CD1c-positive myeloid dendritic cell (primary cell): ENCODE results near the gene SRRM2.
A peak's percentile ranks its signal among the peaks of the same experiment; 100 is the strongest.

Experiments
- DNase-seq: peaks from one replicate; pipeline ENCODE4 v3.0.0-alpha.2; 2016; ENCODE audit errors: extremely low spot score

The SRRM2 gene

DNA sequence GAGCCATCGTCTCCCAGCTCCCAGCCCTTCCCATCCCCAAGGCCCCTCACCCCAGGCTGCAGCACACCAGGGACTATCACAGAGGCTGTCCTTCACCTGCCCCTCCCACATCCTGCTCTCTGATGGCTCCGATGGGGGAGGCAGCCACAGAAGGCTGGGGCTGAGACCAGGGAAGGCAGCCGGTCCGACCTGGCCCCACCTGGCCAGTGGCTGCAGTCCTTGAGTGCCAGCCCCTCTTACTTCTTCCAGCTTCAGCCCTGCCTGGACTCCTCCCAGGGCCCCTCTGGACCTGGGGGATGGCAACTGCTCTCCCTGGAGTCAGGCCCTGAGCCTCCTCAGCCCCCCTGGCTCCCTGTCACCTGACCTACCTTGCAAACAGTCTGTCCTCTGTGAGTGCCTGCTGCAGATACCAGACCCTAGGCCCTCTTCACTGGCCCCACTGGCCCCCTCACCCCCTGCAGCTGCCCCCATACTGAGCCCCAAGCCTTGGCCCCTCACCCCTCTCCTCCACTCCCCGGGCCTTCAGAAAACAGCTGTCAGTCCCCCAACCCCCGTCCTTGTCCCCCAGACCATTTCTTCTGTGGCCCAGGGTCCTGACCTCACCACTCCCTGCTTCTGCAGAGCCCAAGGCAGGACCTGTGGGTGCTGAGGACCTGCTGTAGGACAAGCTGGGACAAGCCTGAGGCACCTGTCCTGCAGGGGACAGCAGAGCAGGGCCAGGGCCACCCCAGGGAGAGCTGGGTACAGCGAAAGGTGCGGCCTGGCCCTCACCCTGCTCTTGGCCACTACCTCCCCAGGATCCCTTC lies 12.6 kb upstream of the SRRM2 start:
- no peak for DNase-seq

DNA sequence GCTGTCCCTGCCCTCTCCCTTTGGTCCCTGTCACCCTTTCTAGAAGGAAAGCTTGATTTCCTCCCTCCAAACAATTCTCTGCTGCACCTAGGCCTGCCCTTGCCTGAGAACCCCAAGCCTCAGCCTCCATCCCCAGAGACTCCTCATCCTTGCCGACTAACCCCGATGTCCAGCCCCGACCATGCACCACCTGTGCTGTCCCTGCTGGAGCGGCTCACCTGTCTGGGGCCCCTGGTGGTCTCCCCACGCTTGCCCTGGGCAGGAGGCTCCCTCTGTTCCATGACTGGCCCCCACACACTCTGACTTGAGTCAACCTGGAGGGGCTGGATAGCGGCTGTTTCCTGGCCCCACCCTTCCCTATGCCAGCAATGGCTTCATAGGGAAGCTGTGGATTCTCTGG lies 12.0 kb upstream of the SRRM2 start:
- no peak for DNase-seq

DNA sequence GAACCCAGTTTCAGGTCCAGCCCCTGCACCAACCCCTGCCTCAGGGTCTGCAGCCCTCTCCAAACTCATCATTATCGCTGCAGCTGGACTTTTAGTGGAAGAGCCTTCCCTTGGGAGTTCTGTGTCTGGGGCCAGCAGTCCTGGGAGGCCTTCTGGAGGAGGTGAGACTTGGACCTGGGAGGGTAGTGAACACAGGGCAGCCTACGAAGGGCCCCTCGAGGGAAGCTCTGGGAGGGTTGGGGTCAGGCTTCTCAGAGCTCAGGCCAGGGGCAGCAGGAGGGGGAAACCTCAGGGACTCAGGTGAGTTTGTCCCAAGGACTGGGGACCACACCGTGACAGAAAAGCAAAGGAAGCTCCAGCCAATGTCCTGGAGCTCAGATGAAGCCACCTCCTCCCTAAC lies 11.3 kb upstream of the SRRM2 start:
- DNase-seq: no peak

DNA sequence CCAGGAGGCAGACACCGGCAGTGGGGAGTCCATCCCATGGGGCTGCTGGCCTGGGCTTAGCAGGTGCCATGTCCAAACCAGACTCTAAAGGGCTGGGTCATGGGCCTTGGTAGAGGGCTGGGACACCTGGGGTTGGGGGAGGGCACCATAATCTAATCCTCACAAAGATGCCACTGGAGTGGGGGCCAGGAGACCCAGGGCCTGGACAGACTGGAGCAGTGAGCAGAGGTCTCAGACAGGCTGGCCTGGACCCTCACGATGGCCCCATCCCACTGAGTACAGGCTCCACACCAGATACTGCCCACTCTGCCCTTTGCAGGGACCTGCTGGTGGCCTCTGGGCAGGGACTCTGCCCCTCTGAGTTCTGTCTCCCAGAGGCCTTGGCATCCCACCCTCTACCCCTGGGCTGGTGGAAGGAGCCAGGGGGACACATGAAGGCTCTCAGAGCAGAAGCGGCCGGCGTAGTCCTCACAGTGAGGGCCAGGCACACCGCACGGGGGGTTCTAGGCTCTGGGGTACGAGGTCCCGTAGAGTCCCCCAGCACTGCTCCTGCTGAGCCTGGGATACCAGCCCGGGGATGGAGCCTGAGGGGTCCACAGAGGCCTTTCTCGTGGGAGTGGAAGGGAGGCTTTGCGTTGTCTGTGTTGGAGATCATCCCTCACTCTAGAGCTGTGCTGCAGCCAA lies 10.0 kb upstream of the SRRM2 start:
- DNase-seq: no peak

DNA sequence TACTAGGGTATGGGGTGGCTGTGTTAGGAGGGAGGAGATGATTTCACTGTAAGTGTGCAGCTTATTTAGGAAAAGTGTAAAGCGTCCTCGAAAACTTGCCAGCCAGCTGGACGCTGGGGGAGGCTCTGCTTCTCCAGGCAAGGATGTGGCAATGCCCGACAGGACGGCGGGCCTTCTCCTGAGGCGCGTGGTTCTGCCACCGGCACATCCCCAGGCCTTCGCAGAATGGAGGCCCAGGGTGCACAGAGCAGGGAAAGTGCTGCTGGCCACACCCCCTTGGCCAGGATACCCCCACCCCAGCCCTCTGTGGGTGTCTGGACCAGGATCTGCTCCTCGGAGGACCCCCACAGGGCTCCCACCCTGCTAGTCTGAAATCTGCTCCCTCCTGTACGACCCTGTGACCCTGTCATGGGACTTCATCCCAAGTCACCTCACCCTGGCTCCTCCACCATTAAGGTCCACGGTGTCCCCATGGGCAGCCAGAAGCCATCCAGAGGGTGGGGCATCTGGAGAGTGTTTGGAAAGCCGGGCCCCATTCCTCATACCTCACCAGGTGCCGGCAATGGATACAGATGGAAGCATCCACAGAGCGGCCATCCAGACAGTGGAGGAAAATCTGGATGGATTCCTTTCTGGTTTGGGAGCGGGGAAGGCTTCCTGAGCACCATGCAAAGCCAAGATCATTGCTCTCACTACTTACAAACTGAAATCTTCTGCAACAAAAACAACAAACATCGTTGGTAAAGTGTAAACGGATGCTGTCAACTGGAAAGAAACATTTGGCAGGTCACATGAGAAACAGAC lies 9.2 kb upstream of the SRRM2 start:
- no peak for DNase-seq

DNA sequence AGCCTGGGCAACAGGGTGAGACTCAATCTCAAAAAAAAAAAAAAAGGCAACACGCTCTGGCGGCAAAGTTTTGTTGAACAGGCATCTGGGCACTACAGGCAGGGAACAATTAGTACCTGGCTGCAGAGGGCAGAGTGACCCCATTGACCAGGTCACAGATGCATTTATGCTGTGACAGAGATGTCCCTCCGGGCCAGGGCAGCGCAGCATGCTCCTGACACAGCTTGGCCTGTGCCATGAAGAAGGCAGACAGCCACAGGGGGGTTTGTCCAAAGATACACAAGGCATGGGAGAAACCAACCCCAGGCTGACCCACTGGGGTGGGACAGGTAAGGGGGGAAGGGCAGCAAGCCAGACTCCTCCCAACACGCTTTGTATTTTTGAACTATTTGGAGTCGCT lies 7.7 kb upstream of the SRRM2 start:
- no peak for DNase-seq

DNA sequence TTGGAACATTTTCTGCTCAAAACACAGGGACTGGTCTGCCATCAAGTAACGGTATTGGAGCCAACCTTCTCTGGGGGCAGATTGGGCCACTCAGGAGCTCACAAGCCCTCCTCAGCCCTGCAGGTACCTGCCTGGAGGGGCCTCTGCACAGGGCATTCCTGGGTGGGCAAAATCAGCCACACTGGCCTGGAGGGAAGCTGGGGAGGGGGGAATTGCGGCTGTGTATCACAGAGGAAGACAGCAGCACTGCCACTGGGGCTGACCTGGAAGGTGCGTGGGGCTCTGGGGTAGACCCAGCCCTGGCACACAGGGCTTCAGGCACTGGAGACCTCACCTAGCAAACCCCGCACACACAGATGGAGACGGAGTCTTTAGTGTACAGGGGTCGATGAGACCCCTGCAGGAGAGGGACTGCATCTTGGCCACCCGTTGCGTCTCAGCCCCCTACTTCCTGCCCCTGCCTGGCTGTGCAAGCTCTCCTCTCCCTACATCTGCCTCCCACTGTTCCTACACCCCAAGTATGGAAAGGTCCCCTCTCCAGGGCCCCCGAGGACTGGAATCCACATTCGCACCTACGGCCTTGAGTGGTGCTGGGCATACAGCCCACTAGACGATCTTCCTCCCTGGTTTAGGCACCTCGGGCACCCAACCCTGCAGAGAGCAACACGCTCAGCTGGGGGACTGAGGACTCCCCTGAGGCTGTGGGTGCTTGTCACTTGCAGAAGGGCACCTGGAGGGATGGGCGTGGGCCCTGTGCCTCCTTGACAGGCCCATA lies 7.1 kb upstream of the SRRM2 start:
- DNase-seq: no peak

DNA sequence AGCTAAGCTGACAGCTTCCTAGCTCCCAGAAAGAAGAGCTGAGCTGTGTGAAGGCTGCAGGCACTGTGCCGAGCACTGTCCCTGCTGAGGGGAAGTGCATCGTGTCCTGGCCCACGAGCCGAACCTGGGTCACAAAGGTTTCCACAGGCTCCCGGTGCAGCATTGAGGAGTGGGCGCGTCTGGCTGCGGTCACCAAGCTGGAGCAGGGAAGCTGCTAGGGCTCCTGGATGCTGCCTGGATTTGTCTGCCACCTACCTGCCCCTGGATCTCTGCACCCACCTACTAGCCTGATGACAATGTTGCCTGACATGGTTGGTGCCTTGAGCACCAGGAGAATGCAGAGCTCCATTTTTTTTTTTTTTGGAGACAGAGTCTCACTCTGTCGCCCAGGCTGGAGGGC lies 6.5 kb upstream of the SRRM2 start:
- DNase-seq: no peak

DNA sequence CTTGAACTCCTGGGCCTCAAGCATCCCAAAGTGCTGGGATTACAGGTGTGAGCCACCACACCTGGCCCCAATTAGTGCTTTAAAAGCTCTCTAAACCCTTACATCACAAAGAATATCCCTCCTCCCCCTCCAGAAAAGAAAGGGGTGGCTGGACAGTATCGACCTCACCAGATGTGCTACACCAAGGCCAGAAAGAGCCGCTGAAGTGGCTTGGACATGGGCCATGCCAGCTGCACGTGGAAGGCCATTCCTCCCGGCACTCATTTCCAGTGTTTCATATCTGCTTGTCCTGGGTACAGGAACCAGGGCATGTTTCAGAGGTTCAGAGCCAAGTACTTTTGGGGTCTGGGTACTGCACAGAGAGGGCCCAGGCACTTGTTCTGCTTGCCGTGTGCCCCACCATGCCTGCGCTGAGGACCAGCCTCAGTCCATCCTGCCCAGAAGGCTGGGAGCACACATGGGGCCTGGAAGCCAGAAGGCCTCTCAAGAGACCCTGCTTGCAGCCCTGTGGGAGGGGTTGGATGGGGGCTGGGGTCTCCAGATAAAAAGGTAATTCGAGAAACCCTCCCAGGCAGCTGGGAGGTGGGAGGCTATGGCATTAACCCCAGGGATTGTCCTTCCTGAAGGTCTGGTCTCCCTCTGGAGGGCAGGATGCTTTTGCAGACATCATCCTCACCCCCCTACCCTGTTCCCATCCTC lies 3.5 kb upstream of the SRRM2 start:
- no peak for DNase-seq

DNA sequence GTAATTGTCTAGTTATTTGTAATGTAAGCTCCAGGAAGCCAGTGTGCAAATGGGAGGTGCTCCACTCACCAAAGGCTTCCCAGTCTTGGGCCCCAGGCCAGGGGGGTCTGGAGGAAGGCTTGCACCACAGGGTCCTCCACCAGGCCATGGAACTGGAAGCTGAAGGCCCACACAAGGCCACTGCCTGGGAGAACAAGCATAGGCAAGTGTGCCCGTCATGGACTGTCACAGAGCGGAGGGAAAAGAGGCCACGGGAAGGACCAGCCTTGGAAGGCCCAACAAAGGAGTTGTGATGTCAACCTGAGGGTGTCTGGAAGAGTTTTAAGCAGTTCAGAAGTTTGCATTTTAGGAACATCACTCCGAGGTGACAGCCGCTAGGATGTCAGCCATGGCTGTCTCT lies 3.0 kb upstream of the SRRM2 start:
- DNase-seq: no peak

DNA sequence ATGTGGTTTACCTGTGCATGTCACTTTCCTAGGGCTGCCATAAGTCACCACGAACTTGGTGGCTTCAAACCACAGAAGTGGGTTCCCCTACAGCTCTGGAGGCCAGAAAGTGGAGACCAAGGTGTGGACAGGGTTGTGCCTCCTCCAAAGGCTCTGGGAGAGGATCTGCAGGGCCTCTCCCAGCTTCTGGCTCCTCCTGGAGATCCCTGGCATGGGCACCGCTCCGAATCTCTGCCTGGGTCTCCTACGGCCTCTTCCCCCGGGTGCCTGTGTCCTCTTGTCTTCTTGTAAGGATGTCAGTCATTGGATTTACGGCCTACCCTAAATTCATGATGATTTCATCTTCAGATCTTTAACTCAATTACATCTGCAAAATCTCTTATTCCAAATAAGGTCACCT lies 2.5 kb upstream of the SRRM2 start:
- DNase-seq: no peak

DNA sequence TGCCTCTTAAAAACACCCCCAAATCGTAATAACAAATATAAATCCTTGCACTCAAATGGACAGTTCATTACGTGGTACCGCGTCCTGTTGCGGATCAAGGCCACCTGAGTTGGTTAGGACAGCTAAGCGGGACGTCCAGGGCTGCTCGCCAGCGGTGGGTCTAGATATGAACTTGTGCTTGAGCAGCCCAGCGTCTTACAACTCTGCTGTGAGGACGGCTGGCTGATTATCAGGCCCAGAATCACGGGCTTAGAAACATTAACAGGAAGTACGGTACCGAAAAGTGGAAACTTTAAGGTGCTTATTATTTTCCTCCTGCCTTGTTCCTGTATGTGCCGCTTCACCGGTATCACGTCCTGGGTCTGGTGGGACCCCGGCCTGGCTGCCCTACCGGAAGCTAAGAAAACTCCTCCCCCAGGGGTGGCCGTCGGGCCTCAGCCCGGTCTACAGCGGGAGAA lies 832 bp upstream of the SRRM2 start:
- DNase-seq: no peak

DNA sequence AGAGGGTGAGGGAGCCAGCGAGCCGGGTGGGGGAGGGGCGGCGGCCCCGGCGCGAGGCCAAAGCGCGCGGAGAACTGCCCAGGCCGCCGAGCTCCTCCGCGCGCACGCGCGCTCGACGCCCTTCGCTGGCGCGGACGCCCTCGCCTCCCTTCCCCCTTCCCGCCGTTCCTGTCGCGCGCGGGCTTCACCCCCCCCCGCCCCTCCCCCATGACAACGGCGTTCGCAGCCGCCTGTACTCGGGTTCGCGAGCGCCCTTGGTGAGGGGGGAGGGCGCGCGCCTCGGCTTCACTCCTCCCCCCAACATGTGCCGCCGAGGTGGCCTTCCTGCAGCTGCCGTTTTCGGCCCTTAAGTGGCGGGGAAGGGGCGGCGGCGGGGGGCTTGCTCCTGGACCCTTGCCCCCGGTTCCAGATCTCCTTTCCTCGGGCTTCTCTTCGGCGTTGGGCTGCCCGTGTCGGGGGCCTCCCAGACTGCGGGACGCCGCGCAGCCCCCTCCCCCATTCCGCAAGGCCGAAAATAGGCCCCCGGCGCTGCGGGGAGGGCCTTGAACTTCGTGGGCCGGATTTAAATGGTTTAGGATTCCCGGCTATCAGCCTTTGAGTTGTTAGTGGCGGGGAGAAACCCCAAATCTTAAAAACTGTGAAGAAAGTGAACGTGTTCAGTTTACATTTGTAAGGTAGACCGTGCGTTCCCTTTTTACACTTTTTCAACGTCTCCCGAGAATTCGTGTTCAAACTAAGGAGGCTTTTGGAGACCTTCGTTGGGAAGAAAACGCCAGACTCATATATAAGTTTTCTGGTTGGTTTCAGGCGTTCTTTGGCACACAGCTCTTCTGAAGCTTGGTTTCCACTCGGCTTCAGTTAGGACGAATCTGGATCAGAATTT lies 653 bp downstream of the SRRM2 start:
- DNase-seq: peak; percentile 83

DNA sequence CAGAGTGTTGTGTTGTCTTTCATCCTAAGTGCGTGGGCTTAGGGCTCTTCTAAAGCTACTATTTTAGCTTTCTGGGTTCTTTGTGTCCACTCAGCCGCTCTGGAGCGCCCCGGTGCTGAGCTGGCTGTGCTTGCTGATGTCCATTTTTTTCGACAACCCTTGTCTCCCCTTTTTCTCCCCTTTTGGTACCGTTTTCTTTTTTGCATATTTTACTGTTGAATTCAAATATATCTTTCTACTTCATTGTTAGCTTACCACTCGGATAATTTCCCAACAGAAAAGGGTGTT lies 1.2 kb downstream of the SRRM2 start:
- DNase-seq: no peak

DNA sequence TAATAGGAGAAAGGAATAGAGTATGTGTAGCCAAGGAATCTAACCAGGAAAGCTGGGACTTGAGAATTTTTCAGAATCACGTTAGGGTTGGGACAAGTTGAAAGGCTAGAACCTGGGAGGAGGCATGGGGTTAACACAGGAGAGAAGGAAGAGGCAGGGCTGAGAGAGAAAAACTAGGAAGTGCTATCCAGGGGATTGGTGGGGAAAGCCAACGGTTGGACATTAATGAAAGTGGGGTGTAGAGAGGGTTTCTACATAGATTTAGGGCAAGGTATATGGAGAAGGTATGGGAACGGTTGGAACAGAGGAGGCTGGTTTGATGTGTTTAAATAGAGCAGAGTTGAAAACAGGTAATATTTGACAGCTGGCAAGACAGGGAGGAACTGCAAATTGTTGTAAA lies 2.7 kb downstream of the SRRM2 start:
- no peak for DNase-seq

DNA sequence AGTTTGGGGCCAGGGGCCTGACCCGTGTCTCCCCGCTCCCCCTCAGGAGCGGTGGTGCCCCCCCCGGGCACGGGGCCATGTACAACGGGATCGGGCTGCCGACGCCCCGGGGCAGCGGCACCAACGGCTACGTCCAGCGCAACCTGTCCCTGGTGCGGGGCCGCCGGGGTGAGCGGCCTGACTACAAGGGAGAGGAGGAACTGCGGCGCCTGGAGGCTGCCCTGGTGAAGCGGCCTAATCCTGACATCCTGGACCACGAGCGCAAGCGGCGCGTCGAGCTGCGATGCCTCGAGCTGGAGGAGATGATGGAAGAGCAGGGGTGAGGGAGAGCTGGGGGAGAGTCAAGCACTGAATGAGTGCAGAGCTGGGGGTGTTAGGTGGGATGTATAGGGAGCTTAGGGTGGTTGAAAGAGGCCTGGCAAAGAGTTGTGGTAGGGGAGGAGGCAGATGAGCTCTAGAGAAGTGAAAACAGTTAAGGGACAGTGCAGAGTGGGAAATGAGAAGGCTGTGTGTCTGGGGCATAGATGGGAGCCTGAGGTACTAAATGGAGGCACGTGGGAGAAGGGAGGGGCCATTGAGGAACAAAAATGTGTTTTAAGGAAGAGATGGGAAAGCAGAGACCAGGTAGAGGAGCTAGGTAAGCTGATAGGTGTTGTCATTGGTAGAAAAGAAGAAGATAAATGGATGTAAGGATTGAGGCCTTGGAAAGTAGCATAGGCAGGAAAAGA lies 4.0 kb downstream of the SRRM2 start:
- DNase-seq: peak; percentile 42

DNA sequence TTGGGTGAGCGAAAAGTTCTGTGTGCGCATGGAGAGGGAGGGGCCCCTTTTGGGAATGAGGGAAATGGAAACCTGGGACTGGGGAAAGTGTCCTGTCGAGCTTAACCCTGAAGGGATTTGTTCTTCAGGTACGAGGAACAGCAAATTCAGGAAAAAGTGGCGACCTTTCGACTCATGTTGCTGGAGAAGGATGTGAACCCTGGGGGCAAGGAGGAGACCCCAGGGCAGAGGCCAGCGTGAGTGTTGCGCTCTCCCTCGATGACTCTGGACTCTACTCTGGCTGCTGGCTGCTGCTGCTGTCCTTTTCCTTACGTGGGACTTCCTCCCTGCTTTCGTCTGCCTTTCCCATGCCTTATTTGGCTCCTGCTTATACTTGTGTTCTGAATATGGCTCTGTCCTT lies 4.9 kb downstream of the SRRM2 start:
- no peak for DNase-seq

DNA sequence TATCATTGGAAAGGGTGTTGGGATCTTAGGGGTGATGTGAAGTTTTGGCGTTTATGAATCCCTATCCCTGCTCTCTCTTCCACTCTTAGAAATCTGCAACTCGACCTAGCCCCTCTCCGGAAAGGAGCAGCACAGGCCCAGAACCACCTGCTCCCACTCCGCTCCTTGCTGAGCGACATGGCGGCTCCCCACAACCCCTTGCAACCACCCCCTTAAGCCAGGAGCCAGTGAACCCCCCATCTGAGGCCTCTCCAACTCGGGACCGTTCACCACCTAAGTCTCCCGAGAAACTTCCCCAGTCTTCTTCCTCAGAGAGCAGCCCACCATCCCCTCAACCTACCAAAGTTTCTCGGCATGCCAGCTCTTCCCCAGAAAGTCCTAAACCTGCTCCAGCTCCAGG lies 9.0 kb downstream of the SRRM2 start:
- DNase-seq: no peak

DNA sequence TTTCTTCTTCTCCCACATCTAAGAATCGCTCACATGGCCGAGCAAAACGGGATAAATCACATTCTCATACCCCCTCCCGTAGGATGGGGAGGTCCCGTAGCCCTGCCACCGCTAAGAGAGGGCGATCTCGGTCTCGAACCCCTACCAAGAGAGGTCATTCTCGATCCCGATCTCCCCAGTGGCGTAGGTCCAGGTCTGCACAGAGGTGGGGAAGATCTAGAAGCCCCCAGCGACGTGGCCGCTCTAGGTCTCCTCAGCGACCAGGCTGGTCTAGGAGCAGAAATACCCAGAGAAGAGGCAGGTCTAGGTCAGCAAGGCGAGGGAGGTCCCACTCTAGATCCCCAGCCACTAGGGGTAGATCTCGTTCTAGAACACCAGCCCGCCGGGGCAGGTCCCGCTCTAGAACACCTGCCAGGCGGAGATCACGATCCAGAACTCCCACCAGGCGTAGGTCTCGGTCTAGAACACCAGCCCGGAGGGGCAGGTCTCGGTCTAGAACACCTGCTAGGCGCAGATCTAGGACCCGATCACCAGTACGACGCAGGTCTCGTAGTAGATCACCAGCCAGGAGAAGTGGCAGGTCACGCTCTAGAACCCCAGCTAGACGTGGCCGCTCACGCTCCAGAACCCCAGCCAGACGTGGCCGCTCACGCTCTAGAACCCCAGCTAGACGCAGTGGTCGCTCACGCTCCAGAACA lies 9.6 kb downstream of the SRRM2 start:
- DNase-seq: no peak
